H1 (cell line): ENCODE data around the gene DCDC1. TPM values are rescaled to one million over a fixed set of nuclear protein-coding genes. Genes with fewer than 3 reads are reported as not detected.
A peak's percentile ranks its signal among the peaks of the same experiment; 100 is the strongest.

Source experiments
- polyA plus RNA-seq, 7 experiments: library from polyadenylated mRNA; depleted of rRNA in 3 of 7; stranded (reverse) in 5 of 7; unstranded in 2 of 7; fragments of >200 nt in 5 of 7; fragments of 200-250 nt in 2 of 7; gene quantifications; 1 replicate in 5 of 7; 2 replicates in 1 of 7; 4 replicates in 1 of 7; pipeline versions ENCODE4 v1.2.1 to v1.2.3, GENCODE V29; 2011 to 2013; ENCODE audit warnings: missing spikeins in 2 of 7, mixed read lengths in 2 of 7
- total RNA-seq: library from RNA; stranded (reverse); fragmentation: NEBNext Ultra II Directional; extraction: Animal tissue kit (Norgen Biotek cat#: 25700); gene quantifications from 2 replicates; pipeline ENCODE4 v1.2.1, GENCODE V29; 2021
- TF ChIP-seq, protein P1 (sequence below): fragments of 300-600 bp; sonication (generic); IDR thresholded peaks from 2 replicates; pipeline ENCODE4 v1.7.1; 2012; ENCODE audit warnings: low read length, moderate library complexity, mild to moderate bottlenecking, inconsistent platforms; ENCODE audit not compliant: insufficient replicate concordance
- TF ChIP-seq, protein P2 (sequence below), 3 experiments: IDR thresholded peaks; 1 replicate in 2 of 3; 2 replicates in 1 of 3; pipeline versions ENCODE4 v1.5.1 to v1.6.1; 2011; ENCODE audit warnings: low read length in 3 of 3, mild to moderate bottlenecking in 3 of 3, inconsistent platforms in 2 of 3, low read depth in 1 of 3, moderate library complexity in 1 of 3; ENCODE audit not compliant: insufficient read depth in 1 of 3; ENCODE audit errors: control extremely low read depth in 1 of 3

DCDC1 gene
- total and polyA plus RNA-seq, 2 of the 8 experiments (the other 6 are each of a cell fraction or from before 2014, with no cell fraction given), result 0.15 to 0.56 TPM

DNA sequence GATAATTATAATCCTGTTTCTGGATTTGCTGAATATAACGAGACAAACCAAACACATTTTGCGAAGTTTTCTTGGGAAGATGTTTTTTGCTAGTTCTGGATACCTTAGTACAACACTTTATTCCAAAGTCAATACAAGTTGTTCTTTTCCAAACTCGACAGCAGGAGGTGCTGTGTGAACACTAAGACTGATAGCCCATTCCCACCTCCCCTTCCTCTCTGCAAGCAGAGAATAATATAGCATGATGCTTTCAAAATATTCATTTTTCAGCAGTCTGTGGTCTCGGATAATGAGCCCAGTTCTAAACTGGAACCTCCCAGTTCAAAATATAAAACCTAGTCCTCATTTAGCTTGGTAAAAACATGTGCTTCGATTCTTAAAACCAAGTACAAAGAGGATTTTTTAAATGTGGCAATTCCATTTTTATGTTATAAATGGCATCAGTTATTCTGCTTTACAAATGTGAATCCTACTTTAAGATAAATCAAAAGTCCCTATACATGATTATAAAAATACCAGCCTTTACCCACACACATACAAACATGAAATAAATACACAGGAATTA is 129.1 kb downstream of the DCDC1 start (continued):
- TF ChIP-seq, protein P1, sequence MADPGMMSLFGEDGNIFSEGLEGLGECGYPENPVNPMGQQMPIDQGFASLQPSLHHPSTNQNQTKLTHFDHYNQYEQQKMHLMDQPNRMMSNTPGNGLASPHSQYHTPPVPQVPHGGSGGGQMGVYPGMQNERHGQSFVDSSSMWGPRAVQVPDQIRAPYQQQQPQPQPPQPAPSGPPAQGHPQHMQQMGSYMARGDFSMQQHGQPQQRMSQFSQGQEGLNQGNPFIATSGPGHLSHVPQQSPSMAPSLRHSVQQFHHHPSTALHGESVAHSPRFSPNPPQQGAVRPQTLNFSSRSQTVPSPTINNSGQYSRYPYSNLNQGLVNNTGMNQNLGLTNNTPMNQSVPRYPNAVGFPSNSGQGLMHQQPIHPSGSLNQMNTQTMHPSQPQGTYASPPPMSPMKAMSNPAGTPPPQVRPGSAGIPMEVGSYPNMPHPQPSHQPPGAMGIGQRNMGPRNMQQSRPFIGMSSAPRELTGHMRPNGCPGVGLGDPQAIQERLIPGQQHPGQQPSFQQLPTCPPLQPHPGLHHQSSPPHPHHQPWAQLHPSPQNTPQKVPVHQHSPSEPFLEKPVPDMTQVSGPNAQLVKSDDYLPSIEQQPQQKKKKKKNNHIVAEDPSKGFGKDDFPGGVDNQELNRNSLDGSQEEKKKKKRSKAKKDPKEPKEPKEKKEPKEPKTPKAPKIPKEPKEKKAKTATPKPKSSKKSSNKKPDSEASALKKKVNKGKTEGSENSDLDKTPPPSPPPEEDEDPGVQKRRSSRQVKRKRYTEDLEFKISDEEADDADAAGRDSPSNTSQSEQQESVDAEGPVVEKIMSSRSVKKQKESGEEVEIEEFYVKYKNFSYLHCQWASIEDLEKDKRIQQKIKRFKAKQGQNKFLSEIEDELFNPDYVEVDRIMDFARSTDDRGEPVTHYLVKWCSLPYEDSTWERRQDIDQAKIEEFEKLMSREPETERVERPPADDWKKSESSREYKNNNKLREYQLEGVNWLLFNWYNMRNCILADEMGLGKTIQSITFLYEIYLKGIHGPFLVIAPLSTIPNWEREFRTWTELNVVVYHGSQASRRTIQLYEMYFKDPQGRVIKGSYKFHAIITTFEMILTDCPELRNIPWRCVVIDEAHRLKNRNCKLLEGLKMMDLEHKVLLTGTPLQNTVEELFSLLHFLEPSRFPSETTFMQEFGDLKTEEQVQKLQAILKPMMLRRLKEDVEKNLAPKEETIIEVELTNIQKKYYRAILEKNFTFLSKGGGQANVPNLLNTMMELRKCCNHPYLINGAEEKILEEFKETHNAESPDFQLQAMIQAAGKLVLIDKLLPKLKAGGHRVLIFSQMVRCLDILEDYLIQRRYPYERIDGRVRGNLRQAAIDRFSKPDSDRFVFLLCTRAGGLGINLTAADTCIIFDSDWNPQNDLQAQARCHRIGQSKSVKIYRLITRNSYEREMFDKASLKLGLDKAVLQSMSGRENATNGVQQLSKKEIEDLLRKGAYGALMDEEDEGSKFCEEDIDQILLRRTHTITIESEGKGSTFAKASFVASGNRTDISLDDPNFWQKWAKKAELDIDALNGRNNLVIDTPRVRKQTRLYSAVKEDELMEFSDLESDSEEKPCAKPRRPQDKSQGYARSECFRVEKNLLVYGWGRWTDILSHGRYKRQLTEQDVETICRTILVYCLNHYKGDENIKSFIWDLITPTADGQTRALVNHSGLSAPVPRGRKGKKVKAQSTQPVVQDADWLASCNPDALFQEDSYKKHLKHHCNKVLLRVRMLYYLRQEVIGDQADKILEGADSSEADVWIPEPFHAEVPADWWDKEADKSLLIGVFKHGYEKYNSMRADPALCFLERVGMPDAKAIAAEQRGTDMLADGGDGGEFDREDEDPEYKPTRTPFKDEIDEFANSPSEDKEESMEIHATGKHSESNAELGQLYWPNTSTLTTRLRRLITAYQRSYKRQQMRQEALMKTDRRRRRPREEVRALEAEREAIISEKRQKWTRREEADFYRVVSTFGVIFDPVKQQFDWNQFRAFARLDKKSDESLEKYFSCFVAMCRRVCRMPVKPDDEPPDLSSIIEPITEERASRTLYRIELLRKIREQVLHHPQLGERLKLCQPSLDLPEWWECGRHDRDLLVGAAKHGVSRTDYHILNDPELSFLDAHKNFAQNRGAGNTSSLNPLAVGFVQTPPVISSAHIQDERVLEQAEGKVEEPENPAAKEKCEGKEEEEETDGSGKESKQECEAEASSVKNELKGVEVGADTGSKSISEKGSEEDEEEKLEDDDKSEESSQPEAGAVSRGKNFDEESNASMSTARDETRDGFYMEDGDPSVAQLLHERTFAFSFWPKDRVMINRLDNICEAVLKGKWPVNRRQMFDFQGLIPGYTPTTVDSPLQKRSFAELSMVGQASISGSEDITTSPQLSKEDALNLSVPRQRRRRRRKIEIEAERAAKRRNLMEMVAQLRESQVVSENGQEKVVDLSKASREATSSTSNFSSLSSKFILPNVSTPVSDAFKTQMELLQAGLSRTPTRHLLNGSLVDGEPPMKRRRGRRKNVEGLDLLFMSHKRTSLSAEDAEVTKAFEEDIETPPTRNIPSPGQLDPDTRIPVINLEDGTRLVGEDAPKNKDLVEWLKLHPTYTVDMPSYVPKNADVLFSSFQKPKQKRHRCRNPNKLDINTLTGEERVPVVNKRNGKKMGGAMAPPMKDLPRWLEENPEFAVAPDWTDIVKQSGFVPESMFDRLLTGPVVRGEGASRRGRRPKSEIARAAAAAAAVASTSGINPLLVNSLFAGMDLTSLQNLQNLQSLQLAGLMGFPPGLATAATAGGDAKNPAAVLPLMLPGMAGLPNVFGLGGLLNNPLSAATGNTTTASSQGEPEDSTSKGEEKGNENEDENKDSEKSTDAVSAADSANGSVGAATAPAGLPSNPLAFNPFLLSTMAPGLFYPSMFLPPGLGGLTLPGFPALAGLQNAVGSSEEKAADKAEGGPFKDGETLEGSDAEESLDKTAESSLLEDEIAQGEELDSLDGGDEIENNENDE, result no peak
- TF ChIP-seq, protein P2, sequence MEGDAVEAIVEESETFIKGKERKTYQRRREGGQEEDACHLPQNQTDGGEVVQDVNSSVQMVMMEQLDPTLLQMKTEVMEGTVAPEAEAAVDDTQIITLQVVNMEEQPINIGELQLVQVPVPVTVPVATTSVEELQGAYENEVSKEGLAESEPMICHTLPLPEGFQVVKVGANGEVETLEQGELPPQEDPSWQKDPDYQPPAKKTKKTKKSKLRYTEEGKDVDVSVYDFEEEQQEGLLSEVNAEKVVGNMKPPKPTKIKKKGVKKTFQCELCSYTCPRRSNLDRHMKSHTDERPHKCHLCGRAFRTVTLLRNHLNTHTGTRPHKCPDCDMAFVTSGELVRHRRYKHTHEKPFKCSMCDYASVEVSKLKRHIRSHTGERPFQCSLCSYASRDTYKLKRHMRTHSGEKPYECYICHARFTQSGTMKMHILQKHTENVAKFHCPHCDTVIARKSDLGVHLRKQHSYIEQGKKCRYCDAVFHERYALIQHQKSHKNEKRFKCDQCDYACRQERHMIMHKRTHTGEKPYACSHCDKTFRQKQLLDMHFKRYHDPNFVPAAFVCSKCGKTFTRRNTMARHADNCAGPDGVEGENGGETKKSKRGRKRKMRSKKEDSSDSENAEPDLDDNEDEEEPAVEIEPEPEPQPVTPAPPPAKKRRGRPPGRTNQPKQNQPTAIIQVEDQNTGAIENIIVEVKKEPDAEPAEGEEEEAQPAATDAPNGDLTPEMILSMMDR (IDR thresholded peaks at IDR 0.05; ENCODE audit: control extremely low read depth in 1 of 3, insufficient read depth in 1 of 3, low read depth in 1 of 3, low read length in 3 of 3), result peak in 2 of 3 experiments; percentile 53 to 78; a peak in 2 of 4 replicates
